ENCODE data around the gene AKNAD1. TPM values are rescaled to one million over a fixed set of nuclear protein-coding genes. Genes with fewer than 3 reads are reported as not detected.

Gene AKNAD1
- total and polyA plus RNA-seq, 2 experiments from 2014 or later, result not detected

DNA sequence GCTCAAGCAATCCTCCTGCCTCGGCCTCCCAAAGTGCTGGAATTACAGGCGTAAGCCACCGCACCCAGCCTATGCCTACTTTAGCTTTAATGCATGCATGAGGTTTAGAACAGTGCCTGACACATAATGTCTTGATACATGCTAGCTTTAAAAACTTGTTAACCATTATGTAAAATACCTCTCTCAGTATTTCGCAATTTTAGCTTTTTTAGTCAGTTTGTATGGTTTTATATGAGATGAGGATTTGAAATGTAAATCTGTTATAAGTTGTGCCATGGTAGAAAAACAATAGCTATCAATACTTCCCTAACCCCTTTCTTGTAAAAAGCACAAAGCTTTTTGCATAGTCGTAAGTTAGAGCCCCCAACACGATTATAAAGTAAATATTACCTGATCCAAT, 4.7 kb upstream of the AKNAD1 start:
- Histone ChIP-seq H3F3A (ENCODE audit: insufficient read depth) (no peaks in the 10 kb centered on the region), H3K4me3 (no peak overlapping the region), H3K27ac (no peak overlapping the region), H3K9me3 (ENCODE audit: low read depth) (no peaks in the 10 kb centered on the region), H4K20me1 (ENCODE audit: insufficient read depth) (no peaks in the 10 kb centered on the region), H2AFZ (no peak overlapping the region), H3K9me2 (ENCODE audit: insufficient read depth) (no peaks in the 10 kb centered on the region), H3K4me1 (ENCODE audit: insufficient read depth) (no peaks in the 10 kb centered on the region), H3K9ac (no peak overlapping the region), H3K27me3 (replicated peaks; ENCODE audit: insufficient read depth) (no peaks in the 10 kb centered on the region), H3K36me3 (ENCODE audit: low read depth) (no peaks in the 10 kb centered on the region), H3K79me2 (ENCODE audit: insufficient read depth) (no peaks in the 10 kb centered on the region), H3K4me2 (ENCODE audit: unreplicated experiment) (no peak overlapping the region)
- 81 to 86% methylated on average over 6 of the region's 6 CpGs for WGBS, 2 experiments (ENCODE audit: low coverage in 1 of 2, low lambda C conversion rate in 2 of 2, missing lambda C conversion rate in 2 of 2)
- in situ Hi-C loops (cut with MboI), result no loop called here
- DNase-seq, result no peak
- TF ChIP-seq EZH2 (IDR thresholded peaks at IDR 0.05; ENCODE audit: insufficient read depth, poor library complexity, severe bottlenecking), result no peak
- no peak for TF ChIP-seq EZH2phosphoT487 (IDR thresholded peaks at IDR 0.05; ENCODE audit: insufficient read depth, low read depth)

DNA sequence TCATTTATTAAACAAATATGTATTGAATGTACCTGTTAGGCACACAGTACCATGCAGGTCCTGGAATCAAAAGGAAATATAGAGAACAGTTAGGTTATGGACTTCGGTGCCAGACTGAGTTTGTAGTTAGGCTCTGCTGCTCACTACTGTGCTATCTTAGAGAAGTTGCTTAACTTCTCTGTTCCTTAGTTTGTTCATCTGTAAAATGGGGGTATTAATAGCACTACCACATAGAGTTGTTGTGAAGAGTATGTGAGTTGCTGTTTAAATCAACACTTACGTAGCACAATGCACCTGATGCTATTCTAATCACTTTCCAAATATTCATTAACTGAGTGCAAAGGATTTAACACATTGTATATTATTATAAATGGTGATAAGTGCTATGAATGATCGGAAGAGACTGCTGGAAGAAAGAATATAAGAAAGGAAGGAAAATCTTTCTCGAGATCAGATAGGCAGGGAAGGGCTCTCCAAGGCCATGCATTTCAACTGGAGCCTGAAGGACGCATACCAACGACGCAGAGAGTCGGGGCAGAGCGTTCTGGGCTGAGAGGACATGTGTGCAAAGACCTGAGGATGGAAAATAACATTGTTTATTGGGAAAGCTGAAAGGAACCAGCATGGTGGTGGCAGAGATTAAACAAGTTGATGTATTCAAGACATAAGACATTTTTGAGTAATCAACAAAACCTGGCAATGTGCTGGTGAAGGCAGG, 3.5 kb upstream of the AKNAD1 start:
- Histone ChIP-seq H4K20me1 (ENCODE audit: insufficient read depth) (no peaks in the 10 kb centered on the region), H3K9me3 (ENCODE audit: low read depth) (no peaks in the 10 kb centered on the region), H3K36me3 (ENCODE audit: low read depth) (no peaks in the 10 kb centered on the region), H3K27ac (no peak overlapping the region), H3K9me2 (ENCODE audit: insufficient read depth) (no peaks in the 10 kb centered on the region), H3K4me2 (ENCODE audit: unreplicated experiment) (no peak overlapping the region), H2AFZ (no peak overlapping the region), H3F3A (ENCODE audit: insufficient read depth) (no peaks in the 10 kb centered on the region), H3K27me3 (replicated peaks; ENCODE audit: insufficient read depth) (no peaks in the 10 kb centered on the region), H3K79me2 (ENCODE audit: insufficient read depth) (no peaks in the 10 kb centered on the region), H3K4me3 (no peak overlapping the region), H3K9ac (no peak overlapping the region), H3K4me1 (ENCODE audit: insufficient read depth) (no peaks in the 10 kb centered on the region)
- TF ChIP-seq EZH2phosphoT487 (IDR thresholded peaks at IDR 0.05; ENCODE audit: insufficient read depth, low read depth) (no peak), EZH2 (IDR thresholded peaks at IDR 0.05; ENCODE audit: insufficient read depth, poor library complexity, severe bottlenecking) (no peak)
- no peak for DNase-seq
- WGBS, 2 experiments (ENCODE audit: low coverage in 1 of 2, low lambda C conversion rate in 2 of 2, missing lambda C conversion rate in 2 of 2), result 85 to 92% methylated on average over 9 of the region's 9 CpGs
- in situ Hi-C loops (cut with MboI), result no loop called here

DNA sequence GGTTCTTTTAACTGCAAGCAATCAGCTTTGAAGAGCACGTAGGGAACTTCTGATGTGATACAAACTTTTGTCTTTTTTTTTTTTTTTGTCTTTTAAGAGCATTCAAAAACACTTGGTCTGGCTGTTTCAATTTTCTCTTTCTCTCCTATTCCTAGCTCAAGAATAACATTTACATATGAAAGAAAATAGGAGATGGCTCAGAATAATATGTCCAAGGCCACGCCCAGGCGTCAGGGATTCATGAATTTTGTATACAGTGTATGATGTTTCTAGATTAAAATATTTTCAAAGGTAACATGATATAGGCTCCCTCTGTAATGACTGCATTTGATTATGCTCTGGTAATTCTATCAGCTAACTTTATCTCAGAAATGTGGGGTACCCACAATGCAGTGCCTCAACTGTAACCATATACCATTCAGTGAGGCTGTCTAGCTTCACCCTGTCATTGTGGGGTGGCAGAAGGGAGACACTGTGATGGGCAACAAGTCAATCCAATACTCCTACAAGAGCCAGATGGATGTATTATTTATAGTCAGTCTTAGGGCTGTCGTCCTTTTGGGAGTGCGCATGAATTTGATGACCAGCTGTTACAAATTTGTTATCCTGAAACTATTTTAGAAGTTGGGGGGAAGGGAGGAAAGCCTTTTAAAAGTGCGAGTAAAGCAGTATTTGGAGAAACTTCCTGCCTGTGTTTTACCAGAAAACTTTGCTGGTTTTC, 1.5 kb upstream of the AKNAD1 start:
- Histone ChIP-seq H3K79me2 (ENCODE audit: insufficient read depth) (no peaks in the 10 kb centered on the region), H3K9me2 (ENCODE audit: insufficient read depth) (no peaks in the 10 kb centered on the region), H3K36me3 (ENCODE audit: low read depth) (no peaks in the 10 kb centered on the region), H3K4me1 (ENCODE audit: insufficient read depth) (peaks cover 12% of the 10 kb centered on the region), H2AFZ (0 out of 2 replicates have a peak overlapping the region, but pooled peaks have one; percentile 6), H3K9me3 (ENCODE audit: low read depth) (no peaks in the 10 kb centered on the region), H3F3A (ENCODE audit: insufficient read depth) (peaks cover 10% of the 10 kb centered on the region; the same call in 1 of the 2 replicates), H3K4me3 (no peak overlapping the region), H3K27ac (no peak overlapping the region), H3K27me3 (replicated peaks; ENCODE audit: insufficient read depth) (no peaks in the 10 kb centered on the region), H4K20me1 (ENCODE audit: insufficient read depth) (no peaks in the 10 kb centered on the region), H3K9ac (no peak overlapping the region), H3K4me2 (ENCODE audit: unreplicated experiment) (no peak overlapping the region)
- DNase-seq, result no peak
- WGBS, 2 experiments (ENCODE audit: low coverage in 1 of 2, low lambda C conversion rate in 2 of 2, missing lambda C conversion rate in 2 of 2), result 50 to 52% methylated on average over 6 of the region's 6 CpGs
- TF ChIP-seq EZH2 (IDR thresholded peaks at IDR 0.05; ENCODE audit: insufficient read depth, poor library complexity, severe bottlenecking) (no peak), EZH2phosphoT487 (IDR thresholded peaks at IDR 0.05; ENCODE audit: insufficient read depth, low read depth) (no peak)
- in situ Hi-C loops (cut with MboI), result no loop called here

DNA sequence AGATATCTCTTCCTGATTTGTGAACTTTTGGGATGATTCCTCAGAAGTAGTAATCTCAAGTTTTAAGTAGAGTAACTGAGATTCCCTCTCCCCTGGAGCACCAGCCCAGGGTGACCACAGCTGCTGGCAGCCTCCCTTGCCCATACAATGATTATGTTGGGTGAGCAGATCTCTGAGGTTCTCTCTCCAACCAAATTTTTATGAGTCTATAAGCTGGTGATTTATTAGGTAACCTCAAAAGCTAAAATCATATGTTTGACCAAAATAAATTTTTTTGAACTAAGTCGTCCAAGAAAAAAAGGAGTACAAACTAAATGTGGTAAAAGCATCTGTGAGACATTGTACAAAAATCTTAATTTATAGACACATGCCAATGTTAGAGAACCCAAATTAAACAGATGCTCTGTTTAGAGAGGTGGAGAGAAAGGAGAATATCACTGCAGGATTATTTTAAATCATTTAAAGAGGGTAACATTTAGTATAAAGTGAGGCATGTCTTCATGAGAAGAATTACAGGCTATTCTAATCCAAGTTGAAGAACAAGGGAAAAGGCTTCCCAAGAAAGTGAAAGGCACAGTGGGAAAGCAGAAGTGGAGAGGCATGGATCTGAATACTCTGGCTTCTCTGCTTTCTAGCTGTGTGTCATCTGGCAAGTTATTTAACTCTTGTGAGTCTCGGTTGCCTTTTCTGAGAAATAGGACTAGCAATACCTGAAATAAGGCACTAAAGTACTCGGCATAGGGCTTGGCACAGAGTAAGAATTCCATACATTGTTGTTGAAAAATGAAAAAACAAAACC, 2.5 kb downstream of the AKNAD1 start:
- H3F3A ChIP-seq (ENCODE audit: insufficient read depth), result peaks cover 10% of the 10 kb centered on the region; the same call in 1 of the 2 replicates
- H3K9me3 ChIP-seq (ENCODE audit: low read depth), result no peaks in the 10 kb centered on the region
- H4K20me1 ChIP-seq (ENCODE audit: insufficient read depth), result no peaks in the 10 kb centered on the region
- no peak overlapping the region for H3K9ac ChIP-seq
- TF ChIP-seq EZH2 (IDR thresholded peaks at IDR 0.05; ENCODE audit: insufficient read depth, poor library complexity, severe bottlenecking) (no peak), EZH2phosphoT487 (IDR thresholded peaks at IDR 0.05; ENCODE audit: insufficient read depth, low read depth) (no peak)
- H3K36me3 ChIP-seq (ENCODE audit: low read depth), result no peaks in the 10 kb centered on the region
- H3K4me3 ChIP-seq, result no peak overlapping the region
- no peak overlapping the region for H3K27ac ChIP-seq
- no peaks in the 10 kb centered on the region for H3K27me3 ChIP-seq (replicated peaks; ENCODE audit: insufficient read depth)
- H3K79me2 ChIP-seq (ENCODE audit: insufficient read depth), result no peaks in the 10 kb centered on the region
- H3K9me2 ChIP-seq (ENCODE audit: insufficient read depth), result no peaks in the 10 kb centered on the region
- peak overlapping the region; percentile 34 for H3K4me2 ChIP-seq (ENCODE audit: unreplicated experiment)
- DNase-seq, result peak; percentile 50
- 10% methylated on average over 3 of the region's 3 CpGs for WGBS, 2 experiments (ENCODE audit: low coverage in 1 of 2, low lambda C conversion rate in 2 of 2, missing lambda C conversion rate in 2 of 2)
- in situ Hi-C loops (cut with MboI), result no loop called here
- no peak overlapping the region for H2AFZ ChIP-seq
- peaks cover 27% of the 10 kb centered on the region for H3K4me1 ChIP-seq (ENCODE audit: insufficient read depth)

Data from GM23248 (cell line).